ENCODE measurements around the gene RTN4R.
"Not testable (repeated sequence)": the region's sequence is repeated elsewhere in the genome, so short reads cannot be mapped to it uniquely, and the experiment has no call there.

The RTN4R gene

GRCh38 chr22:20282901-20283673, 15.0 kb upstream of the RTN4R start:
- no peak overlapping the region for H3K4me3 ChIP-seq (ENCODE audit: low read depth, low read length)
- no peak for DNase-seq (ENCODE audit: low read depth)
- TF ChIP-seq CTCF (IDR thresholded peaks at IDR 0.05; ENCODE audit: low read depth, low read length), result no peak
- TF ChIP-seq POLR2A (IDR thresholded peaks at IDR 0.05; ENCODE audit: extremely low read depth, insufficient read length), result no peak
- TF ChIP-seq, protein P1, sequence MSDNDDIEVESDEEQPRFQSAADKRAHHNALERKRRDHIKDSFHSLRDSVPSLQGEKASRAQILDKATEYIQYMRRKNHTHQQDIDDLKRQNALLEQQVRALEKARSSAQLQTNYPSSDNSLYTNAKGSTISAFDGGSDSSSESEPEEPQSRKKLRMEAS (IDR thresholded peaks at IDR 0.05; ENCODE audit: low read depth, low read length), result no peak
- TF ChIP-seq MYC (IDR thresholded peaks at IDR 0.05; ENCODE audit: low read depth, low read length), result no peak

GRCh38 chr22:20281891-20282290, 13.8 kb upstream of the RTN4R start:
- DNase-seq (ENCODE audit: low read depth), result no peak
- no peak overlapping the region for H3K4me3 ChIP-seq (ENCODE audit: low read depth, low read length)
- TF ChIP-seq CTCF (IDR thresholded peaks at IDR 0.05; ENCODE audit: low read depth, low read length) (no peak), POLR2A (IDR thresholded peaks at IDR 0.05; ENCODE audit: extremely low read depth, insufficient read length) (no peak), MYC (IDR thresholded peaks at IDR 0.05; ENCODE audit: low read depth, low read length) (no peak)
- TF ChIP-seq, protein P1 (IDR thresholded peaks at IDR 0.05; ENCODE audit: low read depth, low read length), result no peak

DNA sequence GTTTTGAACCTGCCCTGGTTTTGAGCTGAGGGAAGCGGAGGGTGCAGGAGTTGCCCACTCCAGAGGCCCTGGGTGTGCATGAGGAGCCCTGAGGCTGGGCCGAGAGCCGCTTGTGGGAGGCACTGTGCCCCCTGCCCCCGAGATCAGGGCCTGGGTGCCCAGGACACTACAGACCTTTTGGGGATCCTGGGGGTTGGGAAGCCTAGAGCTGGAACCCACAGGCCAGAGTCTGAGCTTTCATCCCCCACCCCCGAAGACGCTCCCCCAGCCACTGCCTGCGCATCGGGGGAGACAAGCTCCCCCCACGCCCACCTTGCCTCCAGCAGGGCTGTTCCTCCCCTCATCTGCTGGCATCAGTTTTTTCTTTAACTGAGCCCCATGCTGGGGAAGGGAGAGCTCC, 13.4 kb upstream of the RTN4R start:
- not testable (repeated sequence) for DNase-seq (ENCODE audit: low read depth); H3K4me3 ChIP-seq (ENCODE audit: low read depth, low read length)

- DNase-seq (ENCODE audit: low read depth), result no peak
- TF ChIP-seq, protein P1 (IDR thresholded peaks at IDR 0.05; ENCODE audit: low read depth, low read length), result no peak
- TF ChIP-seq CTCF (IDR thresholded peaks at IDR 0.05; ENCODE audit: low read depth, low read length) (no peak), POLR2A (IDR thresholded peaks at IDR 0.05; ENCODE audit: extremely low read depth, insufficient read length) (no peak), MYC (IDR thresholded peaks at IDR 0.05; ENCODE audit: low read depth, low read length) (no peak)
- no peak overlapping the region for H3K4me3 ChIP-seq (ENCODE audit: low read depth, low read length)
Measured at GRCh38 chr22:20280866-20281265, 12.7 kb upstream of the RTN4R start.

GRCh38 chr22:20280163-20280562, 12.0 kb upstream of the RTN4R start:
- not testable (repeated sequence) for H3K4me3 ChIP-seq (ENCODE audit: low read depth, low read length)
- DNase-seq (ENCODE audit: low read depth), result peak; percentile 32

DNA sequence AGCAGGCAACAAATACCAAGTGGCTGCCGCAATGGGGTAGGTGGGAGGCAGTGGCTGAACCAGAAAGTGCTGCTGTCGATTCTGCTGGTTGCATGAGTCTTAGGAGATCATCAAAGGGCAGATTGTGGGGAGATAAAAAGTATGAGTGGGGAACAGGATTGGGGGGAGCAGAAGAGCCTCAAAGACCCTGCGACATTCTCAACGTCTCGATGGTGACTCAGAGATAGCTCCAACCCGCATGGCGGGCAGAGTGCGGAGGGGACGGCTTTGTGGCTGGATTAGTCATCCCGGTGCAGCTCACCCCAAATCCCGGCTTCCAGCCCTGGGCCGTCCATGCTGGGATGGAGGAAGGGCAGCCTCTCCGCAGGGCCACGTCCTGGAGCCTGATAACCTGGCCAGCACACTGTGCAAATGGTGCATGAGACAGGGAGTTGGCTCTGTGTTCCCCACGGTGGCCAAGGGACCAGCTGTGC, 11.6 kb upstream of the RTN4R start:
- H3K4me3 ChIP-seq (ENCODE audit: low read depth, low read length), result no peak overlapping the region
- peak; percentile 91 for DNase-seq (ENCODE audit: low read depth)
- TF ChIP-seq, protein P1 (IDR thresholded peaks at IDR 0.05; ENCODE audit: low read depth, low read length), result no peak
- TF ChIP-seq CTCF (IDR thresholded peaks at IDR 0.05; ENCODE audit: low read depth, low read length) (no peak), MYC (IDR thresholded peaks at IDR 0.05; ENCODE audit: low read depth, low read length) (no peak), POLR2A (IDR thresholded peaks at IDR 0.05; ENCODE audit: extremely low read depth, insufficient read length) (no peak)

DNA sequence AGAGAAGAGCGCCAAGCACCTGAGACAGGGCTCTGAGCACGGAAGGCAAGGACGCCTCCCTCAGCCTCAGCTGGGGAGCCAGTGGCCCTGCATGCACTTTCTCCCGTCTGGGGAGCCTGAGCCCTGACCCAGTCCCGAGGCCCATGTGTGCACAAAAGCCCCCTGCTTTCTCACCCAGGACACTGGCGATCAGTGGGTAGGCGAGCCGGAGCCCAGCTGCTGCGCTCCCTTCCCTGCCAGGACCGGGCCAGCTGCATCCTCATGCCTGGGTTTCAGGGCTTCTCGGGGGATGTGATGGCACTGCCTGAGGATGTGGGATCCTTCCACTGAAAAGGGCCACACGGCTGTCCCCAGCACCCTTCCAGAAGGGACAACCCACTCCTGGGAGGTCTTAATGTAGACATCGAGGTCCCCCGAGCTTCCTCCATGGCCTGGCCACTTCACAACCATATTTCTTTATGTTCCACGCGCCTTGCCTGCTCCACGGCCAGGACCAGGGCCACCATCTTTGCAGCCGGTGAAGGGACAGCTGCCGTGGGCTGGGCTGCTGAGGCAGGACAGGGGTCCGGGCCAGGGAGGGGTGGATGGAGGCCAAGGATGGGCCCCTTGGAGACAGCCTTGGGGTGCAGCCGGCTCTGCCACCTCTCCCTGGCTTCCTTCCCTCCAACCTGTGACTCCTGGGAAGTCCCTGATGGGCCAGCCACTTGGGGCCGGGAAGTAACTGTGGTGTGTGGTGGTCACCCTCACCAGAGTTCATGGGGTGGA, 10.8 kb upstream of the RTN4R start:
- not testable (repeated sequence) for H3K4me3 ChIP-seq (ENCODE audit: low read depth, low read length); DNase-seq (ENCODE audit: low read depth)

DNA sequence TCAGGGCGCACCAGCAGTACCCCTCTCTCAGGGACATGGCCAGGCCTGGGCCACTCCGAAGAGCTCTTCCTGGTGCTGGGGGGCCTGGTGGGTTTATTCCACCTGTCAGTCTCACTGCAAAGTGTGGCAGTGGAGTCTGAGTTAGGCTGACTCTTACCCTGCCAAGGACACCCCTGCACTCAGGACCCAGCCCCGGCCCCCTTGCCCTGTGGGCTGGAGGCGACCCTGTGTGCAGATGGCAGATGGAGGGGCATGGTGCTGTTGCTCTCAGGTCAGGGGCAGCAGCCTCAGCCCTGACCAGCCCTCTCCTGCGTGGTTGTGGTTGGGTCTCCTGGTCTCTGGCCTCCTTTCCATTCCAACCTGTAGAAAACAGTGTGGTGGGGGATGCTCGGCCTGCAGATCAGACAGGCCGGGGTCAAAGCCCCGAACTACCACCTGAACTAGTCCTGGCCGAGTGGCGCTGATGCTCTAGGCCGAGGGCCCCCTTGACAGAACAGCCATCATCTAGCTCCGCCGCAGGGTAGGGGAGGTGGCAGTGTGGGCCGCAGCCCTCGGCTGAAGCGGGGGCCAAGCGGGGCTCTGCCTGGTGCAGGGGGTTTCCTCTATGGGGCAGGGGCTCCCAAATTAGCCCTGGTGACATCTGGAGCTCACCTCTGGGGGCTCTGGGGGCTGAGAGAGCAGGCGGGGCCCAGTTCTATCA, 10.0 kb upstream of the RTN4R start:
- not testable (repeated sequence) for H3K4me3 ChIP-seq (ENCODE audit: low read depth, low read length); DNase-seq (ENCODE audit: low read depth)

Measured in NB4 (cell line).